Measurements from ENCODE around the gene SND1. TPM values are rescaled to one million over a fixed set of nuclear protein-coding genes. Genes with fewer than 3 reads are reported as not detected.
"Not testable (repeated sequence)": the region's sequence is repeated elsewhere in the genome, so short reads cannot be mapped to it uniquely, and the experiment has no call there.

SND1 gene
- total RNA-seq, 2 donors from 2014 or later = 146 to 155 TPM

- DNase-seq = no peak
- H3K9me3 ChIP-seq = no peaks in the 10 kb centered on the region
- intact Hi-C loops (cut with DNase I) = no loop called here
- no peaks in the 10 kb centered on the region for H3K27me3 ChIP-seq
- no peak overlapping the region for H3K27ac ChIP-seq
- no peak for TF ChIP-seq POLR2A (IDR thresholded peaks at IDR 0.05)
- no peak for TF ChIP-seq CTCF (IDR thresholded peaks at IDR 0.05)
- H3K4me1 ChIP-seq = peaks cover 7% of the 10 kb centered on the region
- no peak overlapping the region for H3K4me3 ChIP-seq
- 48 to 51% methylated on average over 11 of the region's 11 CpGs for WGBS, 2 donors
- no peaks in the 10 kb centered on the region for H3K36me3 ChIP-seq (replicated peaks in 1 of 2; ENCODE audit: insufficient read depth in 1 of 2, low read depth in 2 of 2)
- no peak for ATAC-seq
Observed at GRCh38 chr7:128108641-128109423, 456.8 kb downstream of the SND1 start.

- H3K36me3 ChIP-seq (replicated peaks in 1 of 2; ENCODE audit: insufficient read depth in 1 of 2, low read depth in 2 of 2); H3K4me1 ChIP-seq; ATAC-seq; DNase-seq; H3K9me3 ChIP-seq; H3K27me3 ChIP-seq; H3K27ac ChIP-seq; intact Hi-C loops (cut with DNase I); H3K4me3 ChIP-seq: not testable (repeated sequence)
- 74 to 76% methylated on average over 12 of the region's 12 CpGs for WGBS, 2 donors
Observed at GRCh38 chr7:128109424-128109969, 457.5 kb downstream of the SND1 start.

- WGBS, 2 donors = 87 to 90% methylated on average over 2 of the region's 2 CpGs
- intact Hi-C loops (cut with DNase I) = no loop called here
- DNase-seq = no peak
- Histone ChIP-seq H3K4me1 (no peaks in the 10 kb centered on the region), H3K4me3 (no peak overlapping the region), H3K36me3 (replicated peaks in 1 of 2; ENCODE audit: insufficient read depth in 1 of 2, low read depth in 2 of 2) (no peaks in the 10 kb centered on the region), H3K9me3 (no peaks in the 10 kb centered on the region), H3K27me3 (no peaks in the 10 kb centered on the region), H3K27ac (no peak overlapping the region)
- TF ChIP-seq CTCF (IDR thresholded peaks at IDR 0.05) (no peak), POLR2A (IDR thresholded peaks at IDR 0.05) (no peak)
- ATAC-seq = no peak
Observed at GRCh38 chr7:128110641-128111364, 458.8 kb downstream of the SND1 start.

- H3K36me3 ChIP-seq (replicated peaks in 1 of 2; ENCODE audit: insufficient read depth in 1 of 2, low read depth in 2 of 2) = no peaks in the 10 kb centered on the region
- WGBS, 2 donors = 72 to 78% methylated on average over 16 to 19 of the region's 19 CpGs
- H3K9me3 ChIP-seq = no peaks in the 10 kb centered on the region
- DNase-seq (no peak), ATAC-seq (no peak)
- no peaks in the 10 kb centered on the region for H3K4me1 ChIP-seq
- TF ChIP-seq POLR2A (IDR thresholded peaks at IDR 0.05) (no peak), CTCF (IDR thresholded peaks at IDR 0.05) (no peak)
- no peak overlapping the region for H3K27ac ChIP-seq
- no peaks in the 10 kb centered on the region for H3K27me3 ChIP-seq
- intact Hi-C loops (cut with DNase I) = no loop called here
- no peak overlapping the region for H3K4me3 ChIP-seq
Observed at GRCh38 chr7:128112018-128112780, 460.2 kb downstream of the SND1 start.

GRCh38 chr7:128112781-128113221, 460.8 kb downstream of the SND1 start:
- DNase-seq (no peak), ATAC-seq (no peak)
- no peaks in the 10 kb centered on the region for H3K9me3 ChIP-seq
- no peak overlapping the region for H3K27ac ChIP-seq
- intact Hi-C loops (cut with DNase I) = no loop called here
- H3K4me1 ChIP-seq = no peaks in the 10 kb centered on the region
- WGBS, 2 donors = 47 to 59% methylated on average over 3 to 4 of the region's 4 CpGs
- no peak for TF ChIP-seq POLR2A (IDR thresholded peaks at IDR 0.05)
- TF ChIP-seq CTCF (IDR thresholded peaks at IDR 0.05) = no peak
- H3K36me3 ChIP-seq (replicated peaks in 1 of 2; ENCODE audit: insufficient read depth in 1 of 2, low read depth in 2 of 2) = no peaks in the 10 kb centered on the region
- no peak overlapping the region for H3K4me3 ChIP-seq
- no peaks in the 10 kb centered on the region for H3K27me3 ChIP-seq

All from body of pancreas (tissue), 4 donors.